Epithelial cell of proximal tubule (primary cell): ENCODE results near the gene ETFA. TPM values are rescaled to one million over a fixed set of nuclear protein-coding genes. Genes with fewer than 3 reads are reported as not detected.

ENCODE experiments used
- DNase-seq: peaks from one replicate; pipeline ENCODE4 v3.0.0-alpha.2; 2011; ENCODE audit warnings: low read depth
- H3K4me3 ChIP-seq: 2 replicates; pipeline ENCODE4 v1.5.1; 2011; ENCODE audit warnings: low read depth, mild to moderate bottlenecking, low read length
- total RNA-seq: library from RNA; depleted of rRNA; stranded (reverse); fragments of >200 nt; gene quantifications from 2 replicates; pipeline ENCODE4 v1.2.3, GENCODE V29; 2015
- TF ChIP-seq, protein P1 (sequence below): conservative IDR thresholded peaks from 2 replicates; pipeline ENCODE4 v1.5.1; 2012; ENCODE audit warnings: low read depth, mild to moderate bottlenecking, low read length

The ETFA gene
- total RNA-seq, 1 donor from 2014 or later: 117 TPM

DNA sequence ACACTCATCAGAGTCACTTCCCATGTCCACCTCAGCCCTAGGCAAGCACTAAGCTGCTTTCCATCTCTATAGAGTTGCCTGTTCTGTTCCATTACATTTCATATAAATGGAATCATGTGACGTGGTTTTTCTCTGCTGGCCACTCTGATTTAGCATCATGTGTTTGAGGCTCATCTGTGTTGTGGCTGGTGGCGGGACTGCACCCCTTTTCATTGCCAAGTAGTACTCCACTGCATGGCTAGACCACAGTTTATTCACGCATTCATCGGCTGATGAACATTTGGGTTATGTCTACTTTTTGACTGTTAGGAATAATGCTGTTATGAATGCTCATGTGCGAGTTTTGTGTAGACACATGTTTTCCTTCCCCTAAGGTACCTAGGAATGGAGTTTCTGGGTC lies 136.6 kb downstream of the ETFA start:
- TF ChIP-seq, protein P1, sequence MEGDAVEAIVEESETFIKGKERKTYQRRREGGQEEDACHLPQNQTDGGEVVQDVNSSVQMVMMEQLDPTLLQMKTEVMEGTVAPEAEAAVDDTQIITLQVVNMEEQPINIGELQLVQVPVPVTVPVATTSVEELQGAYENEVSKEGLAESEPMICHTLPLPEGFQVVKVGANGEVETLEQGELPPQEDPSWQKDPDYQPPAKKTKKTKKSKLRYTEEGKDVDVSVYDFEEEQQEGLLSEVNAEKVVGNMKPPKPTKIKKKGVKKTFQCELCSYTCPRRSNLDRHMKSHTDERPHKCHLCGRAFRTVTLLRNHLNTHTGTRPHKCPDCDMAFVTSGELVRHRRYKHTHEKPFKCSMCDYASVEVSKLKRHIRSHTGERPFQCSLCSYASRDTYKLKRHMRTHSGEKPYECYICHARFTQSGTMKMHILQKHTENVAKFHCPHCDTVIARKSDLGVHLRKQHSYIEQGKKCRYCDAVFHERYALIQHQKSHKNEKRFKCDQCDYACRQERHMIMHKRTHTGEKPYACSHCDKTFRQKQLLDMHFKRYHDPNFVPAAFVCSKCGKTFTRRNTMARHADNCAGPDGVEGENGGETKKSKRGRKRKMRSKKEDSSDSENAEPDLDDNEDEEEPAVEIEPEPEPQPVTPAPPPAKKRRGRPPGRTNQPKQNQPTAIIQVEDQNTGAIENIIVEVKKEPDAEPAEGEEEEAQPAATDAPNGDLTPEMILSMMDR: no peak
- no peak for DNase-seq
- no peak overlapping the region for H3K4me3 ChIP-seq

DNA sequence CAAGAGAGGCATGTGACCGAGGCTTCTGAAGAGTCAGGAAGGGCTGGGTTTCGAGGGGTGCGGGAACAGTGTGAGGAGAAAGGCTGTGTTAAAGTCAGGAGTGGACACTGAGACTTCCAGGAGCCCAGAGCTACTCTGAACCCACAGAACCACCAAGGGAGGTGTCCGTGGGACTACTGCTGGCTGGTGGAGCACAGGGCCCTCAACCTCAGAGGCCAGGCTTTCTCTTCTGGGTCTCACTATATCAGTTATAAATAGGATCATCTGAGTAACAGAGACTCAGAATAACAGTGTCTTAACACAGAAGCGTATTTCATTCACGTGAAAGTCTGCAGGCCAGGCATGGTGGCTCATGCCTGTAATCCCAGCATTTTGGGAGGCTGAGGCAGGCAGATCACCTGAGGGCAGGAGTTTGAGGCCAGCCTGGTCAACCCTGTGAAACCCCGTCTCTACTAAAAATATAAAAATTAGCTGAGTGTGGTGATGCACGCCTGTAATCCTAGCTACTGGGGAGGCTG lies 137.9 kb downstream of the ETFA start:
- TF ChIP-seq, protein P1: no peak
- no peak overlapping the region for H3K4me3 ChIP-seq
- DNase-seq: no peak

DNA sequence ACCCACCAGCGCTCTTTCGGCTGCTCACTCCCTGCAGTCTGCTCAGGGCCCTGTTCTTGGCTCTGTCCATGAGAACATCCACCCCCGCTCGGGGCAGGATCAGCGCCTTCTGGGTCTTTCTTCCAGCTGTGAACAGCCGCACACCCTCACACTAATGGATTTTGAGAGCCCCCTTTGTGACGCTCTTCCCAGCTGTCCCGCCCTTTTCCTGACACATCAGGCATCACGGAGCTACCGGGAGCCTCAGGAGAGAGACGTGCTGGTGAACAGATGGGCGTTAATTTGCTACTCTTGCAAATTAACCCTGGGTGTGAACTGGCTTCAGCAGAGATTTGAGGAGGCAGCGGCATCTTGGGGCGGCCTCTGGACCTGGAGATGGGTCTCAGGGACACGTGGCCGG lies 138.5 kb downstream of the ETFA start:
- no peak overlapping the region for H3K4me3 ChIP-seq
- DNase-seq: no peak
- TF ChIP-seq, protein P1: no peak

DNA sequence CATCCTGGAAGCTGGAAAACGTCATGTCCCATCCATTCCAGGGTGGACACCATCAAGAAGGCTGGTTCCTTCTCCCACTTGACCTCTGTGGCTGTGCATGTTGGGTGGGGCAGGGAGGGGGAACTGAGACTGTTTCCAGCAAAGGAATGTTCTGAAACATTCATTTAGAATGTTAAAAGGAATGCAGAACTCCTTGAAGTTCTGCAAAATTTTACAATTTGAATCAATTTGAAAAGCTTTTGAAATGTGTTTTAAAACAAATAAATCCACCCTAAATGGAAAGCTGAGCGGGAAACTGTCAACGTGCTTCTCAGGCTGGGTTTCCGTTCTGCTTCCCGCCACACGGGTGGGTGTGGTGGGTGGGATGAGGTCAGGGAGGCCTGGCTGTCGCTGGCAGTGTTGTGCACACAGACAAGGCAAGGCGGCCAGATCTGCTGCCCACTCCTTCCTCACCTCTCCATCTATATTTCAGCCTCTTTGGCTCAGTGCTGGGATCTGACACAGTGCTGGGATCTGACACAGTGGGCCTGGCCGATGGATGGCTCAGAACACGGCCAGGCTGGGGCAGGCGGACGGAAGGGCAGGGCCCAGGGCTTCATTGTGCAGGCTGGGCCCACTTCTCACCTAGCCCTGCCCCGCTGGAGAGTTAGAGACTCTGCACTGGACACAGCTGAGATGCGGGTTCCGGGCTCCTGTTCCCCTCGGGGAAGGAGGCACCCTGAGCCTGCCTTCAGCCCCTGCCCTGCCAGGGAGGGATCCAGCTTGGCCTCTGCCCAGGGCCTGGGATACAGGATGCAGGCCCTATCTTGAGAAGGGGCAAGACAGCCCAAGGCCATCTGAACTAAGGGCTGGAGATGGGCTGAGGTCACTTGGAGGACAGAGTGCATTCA lies 141.1 kb downstream of the ETFA start:
- TF ChIP-seq, protein P1: no peak
- no peak for DNase-seq
- H3K4me3 ChIP-seq: no peak overlapping the region

DNA sequence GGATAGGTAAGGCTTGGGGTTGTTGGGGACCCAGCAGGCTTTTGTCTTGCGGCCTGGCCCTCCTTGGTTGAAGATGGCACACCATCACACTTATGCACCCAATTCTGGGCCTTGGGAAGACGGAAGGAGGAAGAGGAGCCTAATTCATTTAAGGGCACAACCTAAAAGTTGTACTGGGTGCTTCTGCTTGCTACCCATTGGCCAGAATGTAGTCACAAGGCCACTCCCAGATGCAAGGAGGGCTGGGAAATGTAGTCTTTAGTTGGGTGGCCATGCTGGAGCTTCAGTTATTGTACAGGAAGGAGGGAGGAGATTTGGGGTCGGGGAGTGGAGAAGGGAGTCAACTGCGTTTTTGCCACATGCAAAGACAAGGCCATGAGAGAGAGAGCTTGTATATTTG lies 142.3 kb downstream of the ETFA start:
- H3K4me3 ChIP-seq: no peak overlapping the region
- no peak for DNase-seq
- TF ChIP-seq, protein P1: no peak

DNA sequence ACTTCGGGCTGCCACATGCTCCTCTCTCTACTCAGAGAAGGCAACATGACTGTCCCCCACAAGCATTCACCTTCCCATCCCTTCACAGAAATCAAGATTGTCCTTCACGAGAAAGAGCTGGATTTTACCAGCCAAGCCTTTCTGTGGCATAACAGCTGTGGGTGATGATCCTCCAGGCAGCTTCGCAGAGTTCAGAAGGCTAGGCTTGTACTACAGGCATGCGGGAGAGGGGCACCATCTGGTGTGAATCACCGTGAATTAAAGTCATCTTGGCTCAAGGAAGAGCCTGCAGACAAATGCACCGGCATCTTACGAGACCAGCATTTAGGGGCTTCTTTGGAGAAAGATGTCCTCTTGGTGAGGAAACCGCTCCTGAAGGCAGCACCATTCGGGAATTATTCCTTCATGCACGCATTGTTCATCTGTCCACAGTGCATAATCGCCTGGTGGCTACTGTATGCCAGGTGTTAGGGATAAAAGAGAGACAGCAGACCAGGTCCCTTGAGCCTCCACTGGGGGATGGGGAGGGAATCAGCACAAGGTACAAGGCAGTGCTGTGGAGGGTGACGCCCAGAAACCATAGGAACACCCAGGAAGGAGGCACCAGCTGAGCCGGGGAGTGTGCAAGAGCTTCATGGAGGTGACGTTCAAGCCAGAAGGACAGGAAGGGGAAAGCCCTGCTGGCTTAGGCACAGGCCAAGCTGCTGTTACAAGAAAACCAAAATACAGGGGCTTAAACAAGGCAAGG lies 142.9 kb downstream of the ETFA start:
- no peak overlapping the region for H3K4me3 ChIP-seq
- DNase-seq: no peak
- TF ChIP-seq, protein P1: no peak
